HG03457 (cell line): ENCODE data around the gene LBHD2.

Experiments
- ATAC-seq: cut with Tn5 transposase; IDR thresholded peaks from one replicate; pipeline ENCODE4 v1.9.1; 2021; ENCODE audit warnings: moderate number of reproducible peaks; ENCODE audit not compliant: unreplicated experiment

LBHD2 gene

DNA sequence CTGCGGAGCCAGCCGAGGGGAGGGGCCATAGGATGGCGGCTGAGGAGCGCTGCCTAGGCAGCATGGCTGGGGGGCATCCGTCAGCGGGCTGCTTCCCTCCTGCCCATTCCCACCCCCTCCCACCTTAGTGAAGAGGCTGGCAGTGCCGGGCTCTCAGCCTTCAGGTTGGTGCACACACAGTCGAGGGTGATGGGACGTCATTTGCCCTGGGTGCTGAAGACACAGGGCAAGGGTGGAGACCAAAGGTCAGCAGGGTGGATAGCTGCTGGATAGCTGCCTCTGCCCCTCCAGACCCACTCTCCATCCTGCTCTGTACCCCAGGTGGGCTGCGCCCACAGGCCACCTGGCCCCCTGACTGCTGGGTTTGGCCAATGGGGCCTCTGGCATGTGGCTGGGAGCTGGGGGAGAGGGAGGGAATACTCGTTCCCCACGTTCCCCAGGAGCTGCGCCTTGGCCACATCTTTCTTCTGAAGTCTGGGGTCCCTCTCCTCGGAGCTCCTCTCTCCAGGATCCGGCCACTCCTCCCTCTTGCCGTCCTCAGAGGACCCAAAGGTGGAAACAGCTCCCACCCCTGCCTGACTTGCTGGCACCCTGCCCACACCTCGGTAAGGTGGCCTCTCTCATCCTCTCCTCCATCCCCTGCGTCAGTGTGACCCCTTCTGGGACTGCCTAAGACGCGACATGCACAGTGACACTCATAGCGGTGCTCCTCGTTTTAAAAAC is 15.5 kb upstream of the LBHD2 start:
- no peak for ATAC-seq

DNA sequence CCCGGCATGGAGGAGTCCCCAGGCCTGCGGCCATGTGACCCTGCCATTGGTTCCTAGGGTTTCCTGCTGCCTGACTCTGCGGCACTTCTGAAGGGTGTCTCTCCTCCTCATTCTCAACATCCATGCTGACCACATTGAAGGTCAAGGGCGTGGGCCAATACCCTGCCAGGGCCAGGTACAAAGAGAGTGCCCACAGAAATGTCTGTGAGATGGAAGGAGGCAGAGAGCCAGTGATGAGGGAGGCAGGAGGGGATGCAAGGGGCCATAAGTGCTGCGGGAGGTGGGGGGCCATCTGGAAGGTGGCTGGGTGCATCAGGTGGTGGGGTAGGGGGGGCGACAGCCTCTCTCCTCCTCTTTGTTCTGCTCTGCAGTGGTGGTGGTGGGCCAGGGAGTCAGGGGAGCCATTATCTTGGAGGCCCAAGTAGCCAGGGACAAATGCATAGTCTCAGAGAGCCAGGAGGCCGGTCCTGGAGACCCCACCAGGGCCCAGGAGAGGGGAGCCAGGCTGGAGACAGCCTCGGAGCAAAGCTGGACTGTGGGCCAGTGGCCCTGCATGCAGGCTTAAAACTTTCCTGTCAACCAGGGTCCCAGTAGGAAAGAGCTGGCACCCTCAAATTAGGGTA is 13.6 kb upstream of the LBHD2 start:
- no peak for ATAC-seq

DNA sequence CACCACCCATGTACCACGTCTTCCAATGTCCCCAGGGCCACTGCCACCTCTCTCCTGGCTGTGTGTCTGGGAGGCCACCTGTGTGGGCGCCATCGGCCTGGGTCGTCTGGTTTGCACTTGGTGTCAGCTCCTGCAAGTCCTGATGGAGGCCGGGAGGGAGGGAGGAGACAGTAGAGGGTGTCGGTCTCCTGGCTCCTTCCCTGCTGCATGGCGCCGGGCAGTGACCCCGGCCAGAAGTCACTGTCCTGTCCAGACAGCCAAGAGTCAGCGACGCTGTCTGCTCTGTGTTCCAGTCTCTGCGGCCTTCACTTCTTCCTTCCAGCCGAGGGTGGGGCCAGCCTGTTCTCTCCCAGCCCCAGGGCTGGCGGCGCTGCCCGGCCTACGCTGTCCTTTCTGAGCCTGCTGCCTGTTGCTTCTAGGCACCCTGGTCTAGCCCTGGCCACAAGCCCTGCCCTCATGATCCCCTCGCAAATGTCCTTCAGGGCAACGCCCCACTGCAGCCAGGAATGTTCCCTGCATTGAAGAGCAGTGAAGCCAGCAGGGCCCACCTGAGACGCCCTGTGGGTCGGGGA is 13.0 kb upstream of the LBHD2 start:
- no peak for ATAC-seq

DNA sequence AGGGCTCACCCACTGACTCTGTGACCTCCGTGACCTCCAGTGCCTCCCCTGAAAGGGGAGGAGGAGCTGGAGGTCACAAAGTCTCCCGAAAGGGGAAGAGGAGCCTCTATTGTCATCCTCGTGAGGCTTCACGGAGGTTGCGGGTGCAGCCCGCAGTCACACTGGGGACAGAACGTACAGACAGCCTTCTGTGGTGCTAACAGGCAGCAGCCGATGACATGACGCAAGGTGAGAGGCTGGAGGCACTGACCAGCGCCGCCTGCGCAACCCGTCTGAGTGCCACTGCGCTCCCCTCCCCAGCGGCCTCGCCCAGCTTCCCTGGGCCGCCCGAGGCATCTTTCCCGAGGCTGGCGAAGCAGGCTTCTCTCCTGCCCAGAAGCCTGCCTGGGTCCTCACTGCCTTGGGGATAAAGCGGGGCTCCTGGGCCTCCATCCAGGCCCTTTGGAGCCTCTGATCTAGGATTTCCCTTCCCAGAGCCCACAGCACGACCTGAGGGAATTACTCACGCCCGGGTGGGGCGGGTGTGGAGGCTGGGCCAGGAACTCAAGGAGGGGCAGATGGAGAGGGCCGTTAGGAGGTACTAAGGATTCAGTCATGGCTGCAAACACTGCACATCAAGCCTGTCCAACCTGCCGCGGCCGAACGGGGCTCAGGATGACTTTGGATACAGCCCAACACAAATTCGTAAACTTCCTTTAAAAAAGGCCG is 12.3 kb upstream of the LBHD2 start:
- no peak for ATAC-seq

DNA sequence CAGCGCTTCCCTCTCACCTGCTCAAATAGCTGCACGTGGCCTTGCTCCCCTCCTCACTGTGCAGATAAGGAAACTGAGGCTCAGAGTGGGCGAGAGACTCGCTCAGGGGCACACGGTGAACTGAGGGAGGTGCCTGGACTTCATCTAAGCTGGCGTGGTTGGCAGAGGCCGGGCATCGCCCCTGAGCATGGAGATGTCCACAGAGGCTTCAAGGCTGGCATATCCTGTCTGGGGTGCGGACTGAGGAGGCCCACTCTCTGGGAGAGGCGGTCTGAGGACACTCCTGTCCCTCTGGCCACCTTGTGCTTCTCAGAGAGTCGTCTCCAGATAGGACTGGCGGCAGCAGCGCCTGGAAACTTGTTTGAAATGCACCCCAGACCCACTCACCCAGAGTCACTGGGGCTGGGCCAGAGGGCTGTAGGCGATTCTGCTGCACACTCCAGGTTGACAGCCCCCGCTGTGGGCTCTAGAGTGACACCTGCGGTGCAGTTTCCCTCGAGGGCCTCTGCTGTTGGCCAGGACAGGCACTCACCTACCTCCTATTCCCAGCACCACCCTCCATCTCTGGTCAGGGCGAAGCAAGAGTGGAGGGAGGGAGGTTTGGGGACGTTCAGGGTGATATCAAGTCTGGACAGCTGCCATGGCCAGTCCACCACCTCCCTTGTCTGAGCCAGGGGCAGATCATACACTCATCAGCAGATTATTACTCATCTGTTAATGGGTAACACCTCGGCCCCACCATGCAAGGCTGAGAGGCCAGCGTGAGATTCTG is 11.2 kb upstream of the LBHD2 start:
- ATAC-seq, result no peak

DNA sequence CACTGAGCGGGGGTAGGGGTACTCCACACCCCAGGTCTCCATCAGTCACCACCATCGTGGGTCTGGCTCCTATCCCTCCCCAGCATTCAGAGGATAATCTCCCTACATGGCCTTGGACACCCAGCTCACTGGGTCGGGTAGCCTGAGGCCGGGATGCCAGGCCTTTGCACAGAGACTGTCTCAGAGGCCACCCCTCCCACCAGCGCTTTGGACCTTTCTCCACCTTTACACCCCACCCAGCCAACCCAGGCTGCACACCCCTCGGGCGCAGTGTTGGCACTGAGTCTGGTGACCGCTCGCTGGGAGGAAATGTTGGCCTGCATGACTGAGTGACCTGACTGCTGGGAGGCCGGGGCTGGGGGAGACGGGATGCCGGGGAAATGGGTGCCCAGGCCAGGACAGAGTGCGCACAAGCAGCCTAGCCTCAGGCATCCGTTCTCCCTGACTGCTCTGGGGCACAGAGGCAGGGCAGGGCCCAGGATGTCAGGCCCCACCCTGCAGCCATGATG is 10.6 kb upstream of the LBHD2 start:
- no peak for ATAC-seq

DNA sequence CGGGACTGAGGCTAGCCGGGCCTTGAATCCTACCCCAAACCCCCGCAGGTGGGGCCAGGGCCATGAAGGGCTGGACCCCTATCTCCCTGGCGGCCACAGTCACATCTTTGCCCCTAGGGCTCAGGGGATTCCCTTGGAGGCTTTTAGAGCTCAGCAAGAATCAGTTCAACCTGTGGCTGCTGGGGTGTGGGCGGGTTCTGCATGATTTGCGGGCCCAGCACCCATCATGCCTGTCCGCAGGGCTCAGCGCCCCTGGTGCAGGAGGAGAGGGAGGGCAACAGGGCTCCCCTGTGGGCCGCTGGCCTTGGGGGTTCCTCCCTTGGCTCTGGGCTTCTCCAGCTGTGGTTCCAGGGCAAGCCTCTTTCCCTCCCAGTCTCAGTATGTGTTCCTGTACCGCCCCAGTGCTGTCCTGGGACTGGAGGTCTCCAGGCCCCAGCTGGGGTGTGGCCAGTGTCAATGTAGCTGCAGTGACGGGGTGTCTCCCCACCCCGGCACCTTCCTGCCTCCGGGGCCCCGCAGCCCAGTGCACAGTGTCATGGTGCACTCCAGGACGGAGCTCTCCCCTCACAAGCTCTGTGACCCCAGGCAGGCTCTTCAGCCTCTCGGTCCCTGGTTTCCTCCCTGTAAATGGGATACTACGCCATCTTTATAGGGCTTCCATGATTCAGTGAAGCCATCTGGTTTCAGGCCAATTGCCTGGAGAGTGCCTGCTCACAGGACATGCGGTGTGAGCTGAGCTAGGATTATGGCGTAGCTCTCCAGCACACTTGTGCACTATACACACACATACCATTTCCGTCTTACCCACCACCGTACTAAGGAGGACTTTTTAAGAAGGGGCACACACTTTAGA is 9.9 kb upstream of the LBHD2 start:
- ATAC-seq, result no peak

DNA sequence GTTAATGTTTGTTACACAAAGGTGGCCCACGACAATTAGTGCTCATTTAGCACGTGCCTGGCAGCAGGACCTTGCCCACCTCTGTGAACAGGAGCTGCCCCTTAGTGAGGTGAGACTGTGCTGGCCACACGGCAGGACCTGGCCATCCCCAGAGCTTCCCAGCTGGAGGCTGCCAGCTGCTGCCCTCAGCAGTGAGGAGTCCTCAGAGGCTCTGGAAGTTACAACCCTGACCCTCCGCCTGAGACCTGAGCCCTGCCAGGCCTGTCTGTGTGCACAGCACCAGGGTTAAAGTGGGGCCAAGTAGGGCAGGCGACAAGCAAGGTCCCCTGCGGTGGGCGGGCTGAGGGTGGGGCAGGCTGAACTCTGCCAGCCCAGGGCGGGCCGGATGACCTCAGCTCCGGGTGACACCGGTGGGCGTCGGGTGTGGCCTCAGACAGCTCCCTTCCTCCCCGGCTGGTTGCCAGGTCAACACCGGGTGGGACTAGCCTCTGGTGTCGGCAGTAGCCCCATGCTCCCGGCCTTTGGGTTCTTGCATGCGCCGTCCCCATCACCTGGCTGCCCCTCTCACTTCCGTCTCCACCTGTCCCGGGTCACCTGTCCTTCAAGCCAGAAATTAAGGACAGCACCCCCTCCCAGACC is 9.2 kb upstream of the LBHD2 start:
- ATAC-seq, result no peak

DNA sequence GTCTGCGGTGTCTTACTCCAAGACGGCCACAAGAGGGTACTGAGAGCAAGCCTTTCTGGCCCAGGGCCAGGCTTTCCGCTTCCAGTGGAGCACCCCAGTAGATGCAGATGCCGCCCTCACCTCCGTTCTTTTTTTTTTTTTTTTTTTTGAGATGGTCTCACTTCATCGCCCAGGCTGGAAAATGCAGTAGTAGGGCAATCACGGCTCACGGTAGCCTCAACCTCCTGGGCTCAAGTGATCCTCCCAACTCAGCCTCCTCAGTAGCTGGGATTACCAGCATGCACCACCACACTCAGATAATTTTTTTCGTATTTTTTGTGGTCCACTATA is 5.6 kb upstream of the LBHD2 start:
- no peak for ATAC-seq

DNA sequence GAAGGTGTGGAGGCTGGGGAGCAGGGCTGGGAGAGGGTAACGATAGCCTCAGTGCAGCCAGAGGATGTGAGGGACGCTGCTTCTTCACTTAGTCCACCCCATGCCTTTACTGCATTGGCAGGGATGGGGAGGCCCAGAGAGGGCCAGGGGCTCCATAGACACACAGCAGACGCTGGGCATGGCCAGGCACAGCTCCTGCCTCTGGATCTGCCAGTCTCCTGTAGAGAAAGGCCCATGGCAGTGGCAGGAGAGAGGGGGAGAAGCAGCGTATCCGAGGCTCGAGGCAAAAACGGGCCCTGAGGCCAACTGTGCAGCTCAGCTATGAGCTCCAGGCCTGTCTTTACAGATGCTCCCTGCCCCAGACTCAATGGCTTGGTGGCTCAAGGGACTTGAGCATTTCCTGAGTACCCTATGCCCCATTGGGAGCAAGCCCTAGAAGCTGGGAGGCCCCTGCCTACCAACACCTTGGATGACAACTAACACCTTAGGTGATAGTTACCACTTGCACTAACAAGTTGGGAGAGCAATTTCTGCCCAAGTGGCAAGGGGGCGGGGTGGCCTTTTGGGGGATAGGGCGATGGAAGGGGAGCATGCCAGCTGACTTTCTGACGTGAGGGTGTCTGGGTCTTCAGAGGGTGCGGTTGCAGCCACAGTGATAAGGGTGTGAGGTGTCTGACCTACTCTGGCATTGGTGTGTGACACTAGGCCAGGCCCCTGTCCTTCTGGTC is 5.0 kb upstream of the LBHD2 start:
- no peak for ATAC-seq

DNA sequence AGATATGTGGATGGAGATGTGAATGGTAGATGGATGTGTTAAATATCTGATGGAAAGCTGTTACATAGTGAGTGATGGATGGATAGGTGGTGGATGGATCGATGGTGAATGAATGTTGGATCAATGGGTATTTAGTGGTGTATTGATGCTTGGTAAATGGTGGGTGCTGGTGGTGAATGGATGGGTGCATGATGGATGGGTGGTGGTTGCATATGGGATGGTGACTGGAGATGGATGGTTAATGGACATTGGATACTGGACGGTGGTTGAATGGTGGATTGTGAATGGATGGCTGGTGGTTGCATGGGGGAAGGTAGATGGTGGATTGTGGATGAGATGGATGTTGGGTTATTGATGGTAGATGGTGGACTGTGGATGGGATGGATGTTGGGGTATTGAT is 2.1 kb upstream of the LBHD2 start:
- ATAC-seq, result no peak

DNA sequence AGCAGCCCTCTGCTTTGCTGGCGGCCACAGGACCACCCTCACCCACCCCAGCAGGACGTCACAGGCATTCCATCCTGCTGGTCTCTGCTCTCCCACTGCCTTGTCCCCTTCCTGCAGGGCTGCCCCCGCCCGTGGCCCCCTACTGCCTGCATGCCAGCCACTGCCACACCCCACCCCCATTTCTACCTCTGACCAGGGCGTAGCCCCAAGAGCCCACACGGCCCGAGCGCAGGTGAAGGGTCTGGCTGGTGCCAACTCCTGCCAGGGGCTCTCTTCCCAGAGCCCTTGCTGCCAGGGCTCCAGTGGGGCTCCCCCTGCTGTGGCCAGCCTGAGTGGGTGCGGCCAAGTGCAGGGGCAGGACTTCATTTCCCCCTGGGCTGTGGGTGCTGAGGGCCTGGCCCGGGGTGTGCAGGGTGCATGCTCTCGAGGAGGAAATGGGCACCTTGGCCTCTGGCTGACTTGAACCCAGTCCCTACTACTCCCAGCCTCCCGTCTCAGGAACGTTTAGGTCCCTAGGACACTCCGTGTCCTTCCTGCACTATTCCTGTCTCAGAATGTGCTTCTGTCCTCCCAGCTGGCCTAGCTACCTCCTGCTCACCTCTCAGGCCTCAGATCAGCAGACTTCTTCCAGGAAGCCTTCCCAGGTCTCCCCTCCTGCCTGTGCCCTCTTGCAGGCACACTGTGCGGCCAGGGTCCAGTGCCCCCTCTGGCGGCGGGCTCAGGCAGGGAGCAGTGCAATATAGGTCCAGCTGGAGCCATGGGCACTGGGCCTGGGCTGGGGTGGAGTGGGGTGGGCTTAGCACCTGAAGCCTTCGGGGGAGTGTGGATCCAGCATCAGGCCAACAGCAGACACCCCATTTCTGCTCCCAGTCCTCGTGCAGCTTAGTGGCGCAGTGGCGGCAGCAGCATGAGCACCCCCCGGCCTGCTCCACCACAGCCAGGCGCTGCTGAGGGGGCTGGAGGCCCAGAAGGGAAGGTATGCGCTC is 1.4 kb downstream of the LBHD2 start:
- ATAC-seq, result no peak

DNA sequence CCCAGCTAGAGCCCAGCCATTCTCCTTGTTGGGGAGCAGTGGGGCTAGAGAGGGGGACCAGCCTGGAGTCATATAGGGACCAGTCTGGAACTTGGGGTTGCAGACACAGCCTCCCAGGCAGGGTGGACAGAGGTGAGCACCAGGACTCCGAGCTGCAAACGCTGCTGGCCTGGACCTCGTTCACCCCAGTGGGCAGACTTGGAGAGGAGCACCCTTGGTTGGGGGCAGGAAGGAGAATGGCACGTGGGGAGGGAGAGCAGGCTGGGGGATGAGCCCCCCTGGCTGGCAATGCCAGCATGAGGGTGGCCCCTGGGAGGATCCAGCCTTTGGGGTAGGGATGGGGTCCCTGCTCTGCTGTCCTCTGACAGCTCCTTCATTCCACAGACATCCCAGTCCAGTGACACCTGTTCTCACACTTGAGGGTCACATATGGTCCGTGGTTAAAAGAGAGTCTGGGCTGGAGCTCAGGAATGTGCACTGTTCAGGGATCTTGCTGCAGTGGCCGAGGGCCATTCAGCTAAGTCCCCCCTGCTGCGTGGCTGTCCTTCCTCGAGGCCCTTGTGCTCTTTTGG is 2.8 kb downstream of the LBHD2 start:
- no peak for ATAC-seq

DNA sequence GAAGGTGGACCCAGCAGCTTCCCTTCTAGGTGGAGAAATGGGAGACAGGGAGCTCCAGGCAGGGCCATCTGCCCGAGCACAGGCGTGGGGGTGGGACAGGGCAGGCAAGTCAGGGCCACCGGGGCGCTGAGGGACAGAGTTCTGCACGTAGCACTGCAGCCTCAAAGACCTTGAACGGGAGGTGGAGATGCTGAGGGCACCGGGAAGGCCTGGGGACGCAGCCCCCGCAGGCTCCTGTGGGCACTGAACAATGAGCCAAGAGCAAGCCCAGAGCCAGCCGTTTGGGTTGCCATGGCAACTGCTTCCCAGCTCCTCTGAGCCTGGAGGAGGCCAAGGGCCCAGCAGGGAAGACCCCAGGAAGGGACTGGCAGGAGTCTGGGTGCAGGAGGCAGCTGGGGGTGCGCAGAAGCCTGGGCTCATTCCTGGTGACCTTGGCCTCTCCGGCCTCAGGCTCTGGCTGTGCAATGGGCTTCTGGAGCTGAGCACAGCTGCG is 3.4 kb downstream of the LBHD2 start:
- no peak for ATAC-seq

DNA sequence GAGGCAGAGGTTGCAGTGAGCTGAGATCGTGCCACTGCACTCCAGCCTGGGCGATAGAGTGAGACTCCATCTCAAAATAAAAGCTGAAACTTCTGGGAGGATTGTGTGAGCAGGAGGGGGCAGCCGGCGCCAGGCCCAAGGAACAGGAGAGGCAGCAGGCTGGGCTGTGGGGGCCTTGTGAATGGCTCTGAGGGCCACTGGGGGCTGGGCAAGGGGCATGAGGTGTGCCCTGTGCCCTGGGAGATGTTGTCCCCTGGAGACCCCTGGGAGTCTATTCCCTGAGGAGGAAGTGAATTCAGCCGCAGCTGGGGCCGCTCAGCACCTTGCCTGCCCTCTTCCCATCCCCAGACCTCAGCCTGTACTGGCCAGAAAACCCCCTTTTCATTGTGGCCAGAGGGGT is 4.9 kb downstream of the LBHD2 start:
- no peak for ATAC-seq

DNA sequence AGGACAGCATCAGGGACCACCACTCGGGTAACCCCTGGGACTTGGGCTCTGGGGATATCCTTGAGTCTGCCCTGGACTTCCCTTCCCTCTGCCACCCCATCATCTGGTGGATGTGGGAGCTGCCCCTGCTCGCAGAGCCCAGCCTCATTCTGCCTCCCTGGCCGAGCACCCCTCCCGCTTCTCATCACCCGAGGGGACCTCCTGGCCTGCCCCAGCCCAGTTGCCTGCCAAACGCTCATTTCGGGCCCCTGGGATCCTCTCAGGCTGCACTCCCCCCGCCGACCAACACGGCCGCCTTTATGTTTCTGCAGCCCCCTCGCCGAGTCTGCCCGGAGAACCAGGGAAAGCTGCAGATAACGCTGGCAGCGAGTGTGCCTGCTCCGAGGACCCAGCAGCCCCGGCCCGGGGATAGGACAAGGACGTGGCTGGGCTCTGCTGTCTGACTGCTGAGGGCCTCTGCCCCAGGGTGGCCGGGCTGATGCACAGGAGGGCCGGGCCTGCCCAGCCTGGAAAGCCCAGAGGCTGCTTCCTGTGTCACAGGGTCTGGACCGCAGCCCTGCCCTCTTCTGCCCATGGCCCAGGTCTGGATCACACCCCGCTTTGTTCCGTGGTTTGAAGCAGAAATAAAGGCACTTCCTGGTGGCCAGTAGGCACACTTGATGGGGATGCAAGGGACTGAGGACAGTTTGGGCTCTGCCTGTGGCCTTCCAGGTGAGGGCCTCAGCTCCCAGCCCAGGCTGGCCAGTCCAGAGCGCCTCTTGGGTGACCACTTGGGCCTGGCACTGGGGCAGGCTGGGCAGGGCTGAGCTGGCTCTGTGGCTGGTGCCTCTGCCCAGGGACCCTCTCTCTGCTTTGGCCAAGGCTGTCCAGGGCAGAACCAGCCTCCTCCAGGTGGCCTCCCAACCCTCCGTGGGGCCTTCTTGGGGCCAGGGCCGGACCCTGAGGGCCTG is 5.7 kb downstream of the LBHD2 start:
- no peak for ATAC-seq
